Measurements from ENCODE around the gene SPEG.

The SPEG gene

DNA sequence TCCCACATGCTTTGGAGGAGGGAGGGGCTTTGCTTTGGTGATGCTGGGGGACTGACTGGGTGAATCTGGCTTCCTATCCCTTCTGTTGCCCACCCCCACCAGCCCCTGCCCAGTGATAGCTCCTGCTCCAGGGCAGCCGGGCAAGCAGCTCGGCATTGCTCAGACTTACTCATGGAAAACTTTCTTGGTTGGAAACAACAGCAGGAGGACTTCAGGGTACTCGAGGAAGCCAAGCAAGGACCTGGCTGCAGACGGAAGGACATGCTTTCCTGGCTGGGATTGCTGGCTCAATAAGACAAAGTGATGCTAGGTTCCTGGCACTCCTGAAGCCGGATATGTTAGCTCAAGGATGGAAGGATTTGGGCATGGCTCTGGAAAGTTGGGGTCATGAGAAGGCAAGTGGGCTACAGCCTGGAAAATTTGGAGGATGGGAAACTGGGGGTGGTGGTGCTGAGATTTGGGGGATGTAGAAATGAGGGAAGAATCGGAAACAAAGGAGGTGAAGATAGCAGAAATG, 3.1 kb downstream of the SPEG start:
- intact Hi-C loops (cut with DNase I), result no loop called here
- DNase-seq, result no peak

GRCh38 chr2:219438453-219438852, 3.8 kb downstream of the SPEG start:
- DNase-seq, result no peak
- intact Hi-C loops (cut with DNase I), result no loop called here

- no peak for DNase-seq
- intact Hi-C loops (cut with DNase I), result no loop called here
These were observed 4.9 kb downstream of the SPEG start for GRCh38 chr2:219439506-219439905.

DNA sequence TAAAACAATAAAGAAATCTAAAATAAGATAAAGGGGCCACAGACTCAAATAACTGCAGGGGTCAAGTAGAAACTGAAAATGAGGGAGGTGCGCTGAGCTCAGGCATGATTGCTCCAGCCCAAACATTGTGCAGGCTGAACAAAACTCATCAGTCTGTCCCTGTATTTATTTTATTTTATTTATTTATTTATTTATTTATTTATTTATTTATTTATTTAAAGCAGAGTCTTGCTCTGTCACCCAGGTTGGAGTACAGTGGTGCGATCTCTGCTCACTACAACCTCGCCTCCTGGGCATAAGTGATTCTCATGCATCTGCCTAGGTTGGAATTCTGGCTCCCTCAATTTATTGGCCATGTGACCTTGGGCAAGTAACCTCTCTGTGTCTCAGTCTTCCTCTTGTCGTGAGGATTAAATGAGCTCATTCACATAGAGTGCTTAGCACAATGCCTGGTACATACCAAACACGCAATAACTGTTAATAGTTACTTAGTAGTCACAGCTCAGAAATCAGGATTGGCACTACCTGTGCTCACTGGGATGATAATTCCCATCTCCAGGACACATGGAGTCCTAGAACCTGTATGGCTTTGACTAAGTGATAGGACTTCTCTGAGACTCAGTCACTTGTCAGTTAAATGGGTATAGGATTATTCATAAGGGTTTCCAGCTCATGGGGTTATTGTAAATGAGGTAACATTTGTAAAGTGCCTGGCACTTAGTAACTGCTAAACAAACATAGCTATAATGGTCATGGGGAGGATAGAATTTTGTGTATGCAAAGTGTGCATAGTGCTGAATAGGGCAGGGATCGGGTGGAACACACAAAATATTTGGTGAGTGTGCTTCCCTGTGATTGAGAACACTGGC, 6.0 kb downstream of the SPEG start:
- no peak for DNase-seq
- intact Hi-C loops (cut with DNase I), result no loop called here

GRCh38 chr2:219441451-219442255, 7.0 kb downstream of the SPEG start:
- peak in 22 of 42 donors; percentile 33 to 70 (median 46) for DNase-seq
- intact Hi-C loops (cut with DNase I), result no loop called here

GRCh38 chr2:219442256-219443015, 7.8 kb downstream of the SPEG start:
- intact Hi-C loops (cut with DNase I), result no loop called here
- peak in 19 of 42 donors; percentile 21 to 72 (median 56) for DNase-seq

- intact Hi-C loops (cut with DNase I), result no loop called here
- DNase-seq, result no peak
These were observed 8.5 kb downstream of the SPEG start for GRCh38 chr2:219443016-219443696.

DNA sequence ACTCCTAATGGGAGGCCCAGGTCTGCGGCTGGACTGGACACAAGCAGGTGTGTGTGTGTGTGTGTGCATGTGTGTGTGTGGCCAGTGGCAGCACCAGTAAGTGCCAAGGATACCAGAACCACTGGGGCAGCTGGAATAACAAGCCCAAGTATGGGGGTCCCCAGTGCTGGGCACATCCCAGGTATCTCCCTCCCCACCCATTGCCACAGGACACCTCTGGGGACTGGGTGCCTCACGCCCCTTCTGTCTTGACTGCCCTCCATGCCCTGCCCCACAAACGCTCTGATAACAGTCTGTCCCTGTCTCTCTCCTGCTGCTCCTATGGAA, 9.0 kb downstream of the SPEG start:
- intact Hi-C loops (cut with DNase I), result no loop called here
- DNase-seq, result no peak

GRCh38 chr2:219444566-219445091, 10.0 kb downstream of the SPEG start:
- peak; percentile 50 to 94 (median 78) for DNase-seq
- intact Hi-C loops (cut with DNase I), result no loop called here

- peak in 24 of 42 donors; percentile 27 to 79 (median 59) for DNase-seq
- intact Hi-C loops (cut with DNase I), result no loop called here
These were observed 10.6 kb downstream of the SPEG start for GRCh38 chr2:219445220-219445640.

- peak in 24 of 42 donors; percentile 34 to 82 (median 58) for DNase-seq
These were observed 11.5 kb downstream of the SPEG start for GRCh38 chr2:219446101-219446504.

GRCh38 chr2:219446689-219447088, 12.0 kb downstream of the SPEG start:
- DNase-seq, result no peak
- intact Hi-C loops (cut with DNase I), result no loop called here

More at GRCh38 chr2:219446101-219446504, 11.5 kb downstream of the SPEG start:
- intact Hi-C loops (cut with DNase I), result no loop called here

- intact Hi-C loops (cut with DNase I), result no loop called here
- peak in 1 of 42 donors; percentile 58 for DNase-seq
These were observed 12.8 kb downstream of the SPEG start for GRCh38 chr2:219447242-219448098.

DNA sequence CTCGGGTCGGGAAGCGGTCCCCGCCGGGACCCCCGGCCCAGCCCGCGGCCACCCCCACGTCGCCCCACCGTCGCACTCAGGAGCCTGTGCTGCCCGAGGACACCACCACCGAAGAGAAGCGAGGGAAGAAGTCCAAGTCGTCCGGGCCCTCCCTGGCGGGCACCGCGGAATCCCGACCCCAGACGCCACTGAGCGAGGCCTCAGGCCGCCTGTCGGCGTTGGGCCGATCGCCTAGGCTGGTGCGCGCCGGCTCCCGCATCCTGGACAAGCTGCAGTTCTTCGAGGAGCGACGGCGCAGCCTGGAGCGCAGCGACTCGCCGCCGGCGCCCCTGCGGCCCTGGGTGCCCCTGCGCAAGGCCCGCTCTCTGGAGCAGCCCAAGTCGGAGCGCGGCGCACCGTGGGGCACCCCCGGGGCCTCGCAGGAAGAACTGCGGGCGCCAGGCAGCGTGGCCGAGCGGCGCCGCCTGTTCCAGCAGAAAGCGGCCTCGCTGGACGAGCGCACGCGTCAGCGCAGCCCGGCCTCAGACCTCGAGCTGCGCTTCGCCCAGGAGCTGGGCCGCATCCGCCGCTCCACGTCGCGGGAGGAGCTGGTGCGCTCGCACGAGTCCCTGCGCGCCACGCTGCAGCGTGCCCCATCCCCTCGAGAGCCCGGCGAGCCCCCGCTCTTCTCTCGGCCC, 13.6 kb downstream of the SPEG start:
- DNase-seq, result no peak
- intact Hi-C loops (cut with DNase I), result no loop called here

- intact Hi-C loops (cut with DNase I), result no loop called here
- DNase-seq, result no peak
These were observed 14.2 kb downstream of the SPEG start for GRCh38 chr2:219448776-219449341.

DNA sequence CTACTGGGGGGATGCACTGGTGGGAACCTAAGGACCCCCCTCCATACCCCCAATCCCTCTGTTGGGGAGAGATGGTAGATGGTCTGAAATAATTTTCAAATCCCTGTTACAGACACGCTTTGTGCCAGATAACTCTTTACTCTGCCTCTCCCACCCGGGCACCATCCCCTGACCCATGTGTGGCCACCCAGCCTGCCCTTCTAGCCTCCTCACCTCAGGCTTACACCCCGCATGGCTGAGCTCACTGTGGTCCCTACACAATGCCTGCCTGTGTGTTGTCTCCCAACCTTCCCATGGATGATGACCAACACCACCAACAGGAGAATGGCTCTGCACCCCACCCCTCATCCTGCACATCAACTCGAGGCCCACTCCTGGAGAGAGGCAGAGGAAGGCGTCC, 15.0 kb downstream of the SPEG start:
- intact Hi-C loops (cut with DNase I), result no loop called here
- DNase-seq, result no peak

Measured in head of caudate nucleus (tissue), 42 donors.